Duodenal mucosa (tissue), 2 donors: Measurements from ENCODE around the gene PLCB3.

Experiments used
- H3K27ac ChIP-seq: one replicate; pipeline ENCODE4 v1.7.0; 2013; ENCODE audit warnings: low read depth, low read length
- H3K27me3 ChIP-seq, 2 donors: one replicate each; pipeline ENCODE4 v1.7.0; 2013; ENCODE audit warnings: low read length in 2 of 2, control low read depth in 1 of 2; ENCODE audit not compliant: insufficient read depth in 2 of 2, control insufficient read depth in 1 of 2
- H3K36me3 ChIP-seq, 2 donors: one replicate each; pipeline ENCODE4 v1.7.0; 2013; ENCODE audit warnings: low read length in 2 of 2, control low read depth in 1 of 2; ENCODE audit not compliant: insufficient read depth in 2 of 2, control insufficient read depth in 1 of 2
- H3K4me1 ChIP-seq, 2 donors: one replicate each; pipeline ENCODE4 v1.7.0; 2013; ENCODE audit warnings: low read length in 2 of 2, control low read depth in 1 of 2; ENCODE audit not compliant: insufficient read depth in 2 of 2, control insufficient read depth in 1 of 2
- H3K4me3 ChIP-seq, 2 donors: one replicate each; pipeline ENCODE4 v1.7.0; 2013; ENCODE audit warnings: low read length in 2 of 2, low read depth in 1 of 2
- H3K9ac ChIP-seq, 2 donors: one replicate each; pipeline ENCODE4 v1.7.0; 2013; ENCODE audit warnings: low read length in 2 of 2, low read depth in 1 of 2
- H3K9me3 ChIP-seq, 2 donors: one replicate each; pipeline ENCODE4 v1.7.0; 2013; ENCODE audit warnings: low read length in 2 of 2, control low read depth in 1 of 2; ENCODE audit not compliant: control insufficient read depth in 1 of 2

Gene PLCB3

DNA sequence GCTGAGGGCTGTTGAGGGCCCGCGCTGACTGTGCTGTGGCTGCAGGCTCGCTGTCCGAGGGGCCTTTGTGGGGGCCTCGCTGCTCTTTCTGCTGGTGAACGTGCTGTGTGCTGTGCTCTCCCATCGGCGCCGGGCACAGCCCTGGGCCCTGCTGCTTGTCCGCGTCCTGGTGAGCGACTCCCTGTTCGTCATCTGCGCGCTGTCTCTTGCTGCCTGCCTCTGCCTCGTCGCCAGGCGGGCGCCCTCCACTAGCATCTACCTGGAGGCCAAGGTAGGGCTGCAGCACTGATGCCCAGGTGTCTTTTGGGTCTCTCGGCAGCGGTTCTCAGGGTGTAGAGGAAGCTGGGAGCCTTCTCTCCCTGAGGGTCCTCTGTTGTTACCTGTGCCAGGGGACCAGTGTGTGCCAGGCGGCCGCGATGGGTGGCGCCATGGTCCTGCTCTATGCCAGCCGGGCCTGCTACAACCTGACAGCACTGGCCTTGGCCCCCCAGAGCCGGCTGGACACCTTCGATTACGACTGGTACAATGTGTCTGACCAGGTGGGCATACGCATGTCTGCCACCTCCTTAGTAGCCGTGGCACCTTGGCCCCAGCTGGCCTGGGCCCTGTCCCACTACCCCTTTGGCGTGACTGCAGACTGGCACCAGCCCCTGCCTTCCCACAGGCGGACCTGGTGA lies 36.5 kb downstream of the PLCB3 start:
- no peaks in the 10 kb centered on the region for H3K9me3 ChIP-seq
- H3K27me3 ChIP-seq: peaks cover 21 to 26% of the 10 kb centered on the region in 2 donors
- no peak overlapping the region for H3K27ac ChIP-seq
- no peak overlapping the region for H3K4me3 ChIP-seq
- no peaks in the 10 kb centered on the region for H3K36me3 ChIP-seq
- no peak overlapping the region for H3K9ac ChIP-seq
- peaks cover 23 to 25% of the 10 kb centered on the region in 2 donors for H3K4me1 ChIP-seq

DNA sequence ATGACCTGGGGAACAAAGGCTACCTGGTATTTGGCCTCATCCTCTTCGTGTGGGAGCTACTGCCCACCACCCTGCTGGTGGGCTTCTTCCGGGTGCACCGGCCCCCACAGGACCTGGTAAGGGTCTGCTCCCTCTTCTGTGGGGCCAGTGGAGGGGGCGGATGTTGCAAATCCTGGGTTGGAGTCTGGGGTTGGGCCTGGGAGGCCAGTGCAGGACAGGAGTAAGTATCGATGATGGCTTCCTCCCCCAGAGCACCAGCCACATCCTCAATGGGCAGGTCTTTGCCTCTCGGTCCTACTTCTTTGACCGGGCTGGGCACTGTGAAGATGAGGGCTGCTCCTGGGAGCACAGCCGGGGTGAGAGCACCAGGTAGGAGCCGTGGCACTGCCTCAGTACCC lies 37.0 kb downstream of the PLCB3 start:
- H3K27ac ChIP-seq: no peak overlapping the region
- H3K27me3 ChIP-seq: peaks cover 26 to 32% of the 10 kb centered on the region in 2 donors
- H3K4me3 ChIP-seq: no peak overlapping the region
- no peaks in the 10 kb centered on the region for H3K36me3 ChIP-seq
- H3K4me1 ChIP-seq: peaks cover 17 to 23% of the 10 kb centered on the region in 2 donors
- no peak overlapping the region for H3K9ac ChIP-seq
- no peaks in the 10 kb centered on the region for H3K9me3 ChIP-seq

DNA sequence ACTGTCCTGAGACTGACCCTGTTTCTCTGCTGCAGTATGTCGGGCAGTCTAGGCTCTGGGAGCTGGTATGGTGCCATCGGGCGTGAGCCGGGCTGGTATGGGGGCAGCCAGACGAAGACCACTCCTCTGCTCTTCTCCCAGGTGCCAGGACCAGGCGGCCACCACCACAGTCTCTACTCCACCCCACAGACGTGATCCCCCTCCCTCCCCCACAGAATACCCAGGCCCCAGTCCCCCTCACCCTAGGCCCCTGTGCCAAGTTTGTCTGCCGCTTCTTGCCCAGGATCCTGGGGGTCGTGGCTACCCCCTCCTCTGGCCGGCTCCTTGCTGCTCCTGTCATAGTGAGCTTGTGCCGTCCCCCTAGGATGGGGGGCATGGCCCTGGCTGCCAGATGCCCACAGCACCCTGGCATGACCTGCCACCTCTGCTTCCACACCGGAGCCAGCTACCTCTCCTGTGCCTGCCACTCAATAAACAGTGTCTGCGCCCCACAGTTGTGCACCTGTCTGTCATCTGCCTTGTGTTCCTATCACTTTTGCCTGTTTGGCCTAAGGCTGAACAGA lies 37.8 kb downstream of the PLCB3 start:
- Histone ChIP-seq H3K27ac (no peak overlapping the region), H3K4me3 (no peak overlapping the region), H3K9ac (no peak overlapping the region), H3K9me3 (no peaks in the 10 kb centered on the region), H3K4me1 (peaks cover 11 to 16% of the 10 kb centered on the region in 2 donors), H3K36me3 (no peaks in the 10 kb centered on the region), H3K27me3 (peaks cover 28 to 34% of the 10 kb centered on the region in 2 donors)

DNA sequence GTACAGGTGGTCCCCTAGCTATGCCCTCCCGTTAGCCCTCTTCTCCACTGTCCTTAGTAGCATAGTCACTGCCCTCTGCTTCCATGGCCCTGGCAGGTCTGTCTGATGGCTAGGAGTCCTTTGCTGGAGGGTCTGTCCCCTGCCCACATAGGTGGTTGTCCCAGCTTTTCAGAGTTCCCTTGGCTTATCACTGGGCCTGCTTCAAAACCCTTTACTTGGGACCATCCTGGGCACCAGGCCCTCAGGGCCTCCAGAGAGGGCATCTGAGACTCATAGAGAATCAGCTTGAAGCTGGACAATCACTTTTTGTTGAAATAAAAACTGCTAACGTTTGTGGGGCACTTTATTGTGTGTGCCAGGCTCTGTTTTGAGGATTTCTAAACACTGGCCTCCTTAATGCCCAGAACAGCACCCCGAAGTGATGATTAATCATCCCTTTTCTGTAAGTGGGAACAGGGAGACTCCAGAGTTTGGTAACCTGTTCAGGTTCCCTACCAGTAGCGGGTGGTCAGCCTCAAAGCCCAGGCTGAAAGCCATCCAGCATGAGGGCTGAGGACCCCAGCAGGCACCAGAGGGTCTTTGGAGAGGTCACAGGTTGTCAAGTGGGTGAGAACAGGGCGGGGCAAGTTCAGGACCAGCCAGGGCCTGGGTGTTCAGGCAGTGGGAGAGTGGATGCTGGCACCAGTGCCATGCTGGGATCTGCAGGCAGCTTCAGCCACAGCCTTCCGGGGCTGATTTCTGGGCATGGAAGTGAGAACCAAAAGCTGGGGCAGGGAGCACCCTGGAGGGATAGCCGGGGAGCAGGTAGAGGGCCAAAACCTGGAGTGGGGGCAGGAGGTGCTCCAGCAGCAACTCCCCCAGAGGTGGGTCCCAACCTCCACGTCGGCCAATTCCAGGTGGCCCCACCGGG lies 39.3 kb downstream of the PLCB3 start:
- H3K27ac ChIP-seq: no peak overlapping the region
- no peaks in the 10 kb centered on the region for H3K9me3 ChIP-seq
- H3K4me3 ChIP-seq: no peak overlapping the region
- peaks cover 39 to 45% of the 10 kb centered on the region in 2 donors for H3K27me3 ChIP-seq
- H3K9ac ChIP-seq: no peak overlapping the region
- no peaks in the 10 kb centered on the region for H3K36me3 ChIP-seq
- peaks cover 10 to 13% of the 10 kb centered on the region in 2 donors for H3K4me1 ChIP-seq

DNA sequence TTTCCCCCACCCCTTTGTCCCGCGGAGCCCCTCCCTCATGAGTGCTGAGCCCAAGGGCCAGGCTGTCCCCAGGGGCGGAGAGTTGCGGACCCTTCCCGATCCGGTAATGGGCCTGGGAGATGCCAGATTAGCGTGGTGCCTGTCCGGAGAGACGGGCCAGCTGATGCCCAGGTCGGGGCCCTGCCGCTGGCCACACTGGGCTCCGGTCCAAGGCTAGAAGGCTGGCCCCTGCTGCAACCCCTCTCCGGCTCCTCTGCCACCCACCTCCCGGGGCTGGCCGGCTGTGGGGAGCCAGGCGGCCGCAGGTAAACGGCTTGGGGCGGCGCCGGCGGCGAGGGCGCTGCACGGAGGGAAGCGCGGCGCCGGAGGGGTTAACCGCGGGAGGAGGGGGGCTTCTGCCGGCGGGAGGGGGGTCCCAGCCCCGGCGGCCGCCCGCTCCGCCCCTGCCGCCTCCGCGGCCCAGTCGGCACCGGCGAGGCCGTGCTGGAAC lies 40.0 kb downstream of the PLCB3 start, which contains the start of gene KCNK4:
KCNK4 (plus strand) TSS at position 41 of the 490 bp plus-strand sequence. CDS start 1,717 bp downstream, outside the sequence.
- Histone ChIP-seq H3K27me3 (peaks cover 39 to 52% of the 10 kb centered on the region in 2 donors), H3K9me3 (no peaks in the 10 kb centered on the region), H3K4me1 (peaks cover 6 to 8% of the 10 kb centered on the region in 2 donors), H3K36me3 (no peaks in the 10 kb centered on the region), H3K9ac (no peak within 1 kb of the TSS), H3K27ac (no peak within 1 kb of the TSS), H3K4me3 (no peak within 1 kb of the TSS)

DNA sequence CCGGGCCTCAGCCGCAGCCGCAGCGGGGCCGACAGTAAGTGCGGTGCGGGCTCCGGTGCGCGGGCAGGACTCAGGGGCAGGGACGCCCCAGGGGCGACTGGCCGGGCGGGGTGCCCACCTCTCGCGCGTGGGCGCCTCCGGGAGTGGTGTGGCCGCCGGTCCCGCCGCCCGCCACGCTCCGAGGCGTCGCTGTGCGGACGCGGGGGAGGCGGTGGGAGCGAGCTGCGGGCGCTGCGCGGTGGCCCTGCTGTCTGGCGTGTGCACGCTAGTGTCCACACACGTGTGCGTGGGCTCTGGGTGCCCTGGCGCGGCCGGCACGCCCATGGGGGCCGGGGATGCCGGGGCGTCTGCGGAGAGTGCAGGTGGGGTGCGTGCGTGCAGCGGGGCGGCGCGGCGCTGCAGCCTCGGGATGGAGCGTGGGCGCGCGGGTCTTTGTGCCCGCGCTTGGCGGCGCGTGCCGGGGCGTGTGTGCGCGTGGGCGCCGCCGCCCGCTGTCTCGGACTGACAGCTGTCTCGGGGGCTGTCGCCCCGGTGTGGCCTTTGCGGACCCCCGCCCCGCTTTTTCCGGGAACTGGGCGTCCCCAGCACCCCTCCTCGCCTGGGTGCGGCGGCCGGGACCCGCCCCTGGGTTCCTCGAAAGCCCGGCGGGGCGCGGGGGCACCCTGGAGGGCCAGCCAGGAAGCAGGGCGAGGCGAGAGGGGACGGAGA lies 40.6 kb downstream of the PLCB3 start:
- H3K36me3 ChIP-seq: no peaks in the 10 kb centered on the region
- H3K27ac ChIP-seq: no peak overlapping the region
- H3K4me1 ChIP-seq: peaks cover 0 to 5% of the 10 kb centered on the region in 2 donors
- H3K9me3 ChIP-seq: no peaks in the 10 kb centered on the region
- H3K27me3 ChIP-seq: peaks cover 42 to 58% of the 10 kb centered on the region in 2 donors
- no peak overlapping the region for H3K4me3 ChIP-seq
- H3K9ac ChIP-seq: no peak overlapping the region

DNA sequence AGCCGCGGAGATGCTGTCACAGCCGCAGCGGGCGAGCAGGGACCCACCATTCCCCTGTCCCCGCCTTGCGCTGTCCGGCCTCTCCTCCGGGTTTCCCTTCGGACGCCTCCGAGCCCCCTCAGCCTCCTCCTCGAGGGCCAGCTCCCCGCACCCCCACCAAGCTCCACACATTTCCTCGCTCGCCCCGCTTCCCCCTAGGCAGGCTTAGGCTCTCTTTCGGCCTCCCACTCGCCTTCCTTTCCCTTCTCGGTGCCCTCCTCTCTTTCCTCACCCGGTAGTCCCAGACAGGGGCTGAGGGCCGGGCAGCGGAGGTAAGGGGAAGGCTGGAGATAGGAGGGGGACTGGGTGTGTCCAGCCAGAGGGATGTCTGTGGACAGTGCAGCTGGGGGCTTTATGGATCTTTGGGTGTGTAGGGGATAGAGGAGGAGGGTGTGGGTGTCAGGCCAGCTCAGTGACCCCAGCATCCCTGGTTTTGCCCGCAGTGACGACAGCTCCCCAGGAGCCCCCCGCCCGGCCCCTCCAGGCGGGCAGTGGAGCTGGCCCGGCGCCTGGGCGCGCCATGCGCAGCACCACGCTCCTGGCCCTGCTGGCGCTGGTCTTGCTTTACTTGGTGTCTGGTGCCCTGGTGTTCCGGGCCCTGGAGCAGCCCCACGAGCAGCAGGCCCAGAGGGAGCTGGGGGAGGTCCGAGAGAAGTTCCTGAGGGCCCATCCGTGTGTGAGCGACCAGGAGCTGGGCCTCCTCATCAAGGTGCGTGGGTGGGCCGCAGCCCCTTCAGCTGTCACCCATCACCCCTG lies 41.3 kb downstream of the PLCB3 start:
- Histone ChIP-seq H3K9ac (no peak overlapping the region), H3K4me1 (peaks cover 5% of the 10 kb centered on the region in 2 donors), H3K27ac (no peak overlapping the region), H3K9me3 (no peaks in the 10 kb centered on the region), H3K27me3 (peaks cover 49 to 66% of the 10 kb centered on the region in 2 donors), H3K4me3 (no peak overlapping the region), H3K36me3 (no peaks in the 10 kb centered on the region)

DNA sequence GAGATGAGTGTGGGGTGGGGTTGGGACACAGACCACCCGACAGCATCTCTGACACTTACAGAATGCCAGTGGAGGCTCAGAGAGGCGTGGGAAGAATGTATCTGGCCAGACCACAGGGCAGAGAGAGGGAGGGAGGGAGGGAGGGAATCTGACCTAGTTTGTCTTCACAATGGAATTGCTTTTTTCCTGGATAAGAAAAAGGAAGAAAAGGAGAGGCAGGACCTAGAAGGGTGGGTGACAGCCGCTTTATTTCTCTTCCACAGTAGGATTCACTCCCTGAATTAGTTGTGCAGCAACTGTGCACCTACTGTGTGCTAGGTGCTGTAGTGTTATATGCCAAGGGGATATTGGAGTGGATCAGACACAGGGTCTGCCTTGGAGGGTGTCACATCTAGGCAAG lies 43.4 kb downstream of the PLCB3 start:
- Histone ChIP-seq H3K27me3 (peaks cover 66 to 78% of the 10 kb centered on the region in 2 donors), H3K9ac (no peak overlapping the region), H3K4me1 (peaks cover 13% of the 10 kb centered on the region in 2 donors), H3K9me3 (no peaks in the 10 kb centered on the region), H3K27ac (no peak overlapping the region), H3K4me3 (no peak overlapping the region), H3K36me3 (no peaks in the 10 kb centered on the region)

DNA sequence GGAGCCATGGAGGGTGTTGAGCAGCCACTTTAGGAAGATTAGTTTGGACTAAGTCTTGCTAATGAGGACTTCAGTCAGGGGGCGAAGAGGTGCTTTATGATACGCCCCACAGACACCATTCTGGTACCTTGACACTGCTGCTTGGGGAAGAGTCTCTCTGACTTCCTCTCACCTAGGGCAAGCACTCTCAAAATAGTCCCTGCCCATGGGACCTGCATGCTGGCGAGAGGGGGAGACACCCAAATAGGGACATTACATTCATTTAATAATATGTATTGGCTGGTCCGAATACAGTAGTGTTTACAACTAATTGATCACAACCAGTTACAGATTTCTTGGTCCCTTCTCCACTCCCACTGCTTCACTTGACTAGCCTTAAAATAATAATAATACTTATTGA lies 44.4 kb downstream of the PLCB3 start:
- Histone ChIP-seq H3K27me3 (peaks cover 74 to 80% of the 10 kb centered on the region in 2 donors), H3K4me3 (no peak overlapping the region), H3K4me1 (peaks cover 23% of the 10 kb centered on the region in 2 donors), H3K9ac (no peak overlapping the region), H3K9me3 (no peaks in the 10 kb centered on the region), H3K27ac (no peak overlapping the region), H3K36me3 (no peaks in the 10 kb centered on the region)
